ENCODE measurements around the gene TRAP1.

DNA sequence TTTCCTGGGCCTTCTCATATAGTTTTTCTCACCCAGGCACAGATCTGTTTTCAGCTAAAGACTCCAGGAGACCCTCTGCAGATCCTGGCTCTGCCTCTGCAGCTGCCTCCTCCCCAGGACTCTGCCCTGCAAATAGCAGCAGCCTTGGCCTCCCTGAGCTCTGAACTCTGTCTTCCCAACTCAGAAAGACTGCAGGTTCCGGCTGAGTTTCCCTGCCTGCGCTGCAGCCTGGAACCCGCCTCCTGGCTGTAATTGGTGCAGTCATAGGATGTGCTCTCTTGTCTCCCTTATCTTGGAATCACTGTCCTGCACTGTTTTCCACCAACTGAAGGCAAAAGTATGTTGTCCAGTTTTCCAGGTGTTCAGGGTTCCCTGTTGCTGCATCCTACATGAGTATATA is 77.1 kb downstream of the TRAP1 start:
- no peak for TF ChIP-seq EZH2 (IDR thresholded peaks at IDR 0.05)
- TF ChIP-seq POLR2AphosphoS5 (IDR thresholded peaks at IDR 0.05; ENCODE audit: borderline replicate concordance, low read depth, low read length) = no peak
